Tibial nerve (tissue), 3 donors: Measurements from ENCODE around the gene ZNF586.

Experiments
- POLR2A ChIP-seq, 2 donors: fragments of 450-650 bp; IDR thresholded peaks; one replicate each; pipeline ENCODE4 v1.6.1; 2017; ENCODE audit warnings: antibody characterized with exemption in 2 of 2, mild to moderate bottlenecking in 2 of 2, moderate library complexity in 2 of 2
- TF ChIP-seq, protein P1 (sequence below), 5 experiments: fragments of 200-600 bp in 3 of 5; fragments of 450-650 bp in 2 of 5; sonication (generic) in 3 of 5; IDR thresholded peaks; one replicate each; pipeline ENCODE4 v1.5.1; 2016 to 2019; ENCODE audit warnings: antibody characterized with exemption in 5 of 5, mild to moderate bottlenecking in 3 of 5, moderate library complexity in 2 of 5

- TF ChIP-seq, protein P1, sequence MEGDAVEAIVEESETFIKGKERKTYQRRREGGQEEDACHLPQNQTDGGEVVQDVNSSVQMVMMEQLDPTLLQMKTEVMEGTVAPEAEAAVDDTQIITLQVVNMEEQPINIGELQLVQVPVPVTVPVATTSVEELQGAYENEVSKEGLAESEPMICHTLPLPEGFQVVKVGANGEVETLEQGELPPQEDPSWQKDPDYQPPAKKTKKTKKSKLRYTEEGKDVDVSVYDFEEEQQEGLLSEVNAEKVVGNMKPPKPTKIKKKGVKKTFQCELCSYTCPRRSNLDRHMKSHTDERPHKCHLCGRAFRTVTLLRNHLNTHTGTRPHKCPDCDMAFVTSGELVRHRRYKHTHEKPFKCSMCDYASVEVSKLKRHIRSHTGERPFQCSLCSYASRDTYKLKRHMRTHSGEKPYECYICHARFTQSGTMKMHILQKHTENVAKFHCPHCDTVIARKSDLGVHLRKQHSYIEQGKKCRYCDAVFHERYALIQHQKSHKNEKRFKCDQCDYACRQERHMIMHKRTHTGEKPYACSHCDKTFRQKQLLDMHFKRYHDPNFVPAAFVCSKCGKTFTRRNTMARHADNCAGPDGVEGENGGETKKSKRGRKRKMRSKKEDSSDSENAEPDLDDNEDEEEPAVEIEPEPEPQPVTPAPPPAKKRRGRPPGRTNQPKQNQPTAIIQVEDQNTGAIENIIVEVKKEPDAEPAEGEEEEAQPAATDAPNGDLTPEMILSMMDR (IDR thresholded peaks at IDR 0.05), result no peak
- TF ChIP-seq POLR2A (IDR thresholded peaks at IDR 0.05), result no peak
These were observed 31.2 kb downstream of the ZNF586 start for GRCh38 chr19:57800696-57801095.
